H9 (cell line): ENCODE measurements around the gene IL20RA. TPM values are rescaled to one million over a fixed set of nuclear protein-coding genes. Genes with fewer than 3 reads are reported as not detected.
"Not testable (repeated sequence)": the region's sequence is repeated elsewhere in the genome, so short reads cannot be mapped to it uniquely, and the experiment has no call there.

Experiments used
- DNase-seq: peaks from one replicate; pipeline ENCODE4 v3.0.0-alpha.2; 2017
- H2AFZ ChIP-seq: one replicate; pipeline ENCODE4 v1.6.1; 2013; ENCODE audit warnings: mild to moderate bottlenecking, low read length, control low read depth, moderate library complexity
- H2AK5ac ChIP-seq: 2 replicates; pipeline ENCODE4 v1.6.1; 2013; ENCODE audit warnings: low read length, control low read depth, mixed read lengths; ENCODE audit not compliant: insufficient read length
- H2BK120ac ChIP-seq: one replicate; pipeline ENCODE4 v1.6.1; 2013; ENCODE audit warnings: low read depth, mild to moderate bottlenecking, low read length, control low read depth, inconsistent platforms; ENCODE audit not compliant: poor library complexity, severe bottlenecking
- H2BK12ac ChIP-seq: 2 replicates; pipeline ENCODE4 v1.6.1; 2013; ENCODE audit warnings: low read length, control low read depth, mixed read lengths, low read depth; ENCODE audit not compliant: insufficient read length
- H2BK15ac ChIP-seq: 2 replicates; pipeline ENCODE4 v1.6.1; 2013; ENCODE audit warnings: low read depth, low read length, control low read depth
- H2BK20ac ChIP-seq: one replicate; pipeline ENCODE4 v1.6.1; 2013; ENCODE audit warnings: low read depth, mild to moderate bottlenecking, low read length, control low read depth, inconsistent platforms; ENCODE audit not compliant: poor library complexity, severe bottlenecking
- H2BK5ac ChIP-seq: 2 replicates; pipeline ENCODE4 v1.6.1; 2013; ENCODE audit warnings: low read length, control low read depth, mixed read lengths; ENCODE audit not compliant: insufficient read length
- H3K14ac ChIP-seq: 2 replicates; pipeline ENCODE4 v1.6.1; 2013; ENCODE audit warnings: low read length, control low read depth; ENCODE audit not compliant: insufficient read depth
- H3K18ac ChIP-seq: 2 replicates; pipeline ENCODE4 v1.6.1; 2013; ENCODE audit warnings: low read depth, mild to moderate bottlenecking, mixed read lengths, low read length, control low read depth; ENCODE audit not compliant: insufficient read length
- H3K23ac ChIP-seq: 2 replicates; pipeline ENCODE4 v1.6.1; 2013; ENCODE audit warnings: low read length, control low read depth, mixed read lengths, low read depth; ENCODE audit not compliant: insufficient read length
- H3K23me2 ChIP-seq: 2 replicates; pipeline ENCODE4 v1.6.1; 2013; ENCODE audit warnings: low read depth, mild to moderate bottlenecking, mixed read lengths, low read length, control low read depth; ENCODE audit not compliant: insufficient read length, poor library complexity, severe bottlenecking
- H3K27ac ChIP-seq: 2 replicates; pipeline ENCODE4 v1.5.1; 2013; ENCODE audit warnings: low read length, control low read depth, mixed read lengths, low read depth; ENCODE audit not compliant: insufficient read length
- H3K27me3 ChIP-seq: 2 replicates; pipeline ENCODE4 v1.6.1; 2013; ENCODE audit warnings: low read length, control low read depth, inconsistent platforms; ENCODE audit not compliant: insufficient read depth
- H3K4ac ChIP-seq: 2 replicates; pipeline ENCODE4 v1.6.1; 2013; ENCODE audit warnings: low read depth, mild to moderate bottlenecking, control low read depth, inconsistent platforms, low read length, moderate library complexity
- H3K4me1 ChIP-seq: 2 replicates; pipeline ENCODE4 v1.6.1; 2013; ENCODE audit warnings: low read length, control low read depth, inconsistent platforms; ENCODE audit not compliant: insufficient read depth
- H3K4me2 ChIP-seq: 2 replicates; pipeline ENCODE4 v1.6.1; 2013; ENCODE audit warnings: low read length, control low read depth, mixed read lengths; ENCODE audit not compliant: insufficient read length, insufficient read depth
- H3K56ac ChIP-seq: 2 replicates; pipeline ENCODE4 v1.6.1; 2013; ENCODE audit warnings: low read depth, mild to moderate bottlenecking, mixed read lengths, low read length, control low read depth; ENCODE audit not compliant: insufficient read length
- H3K79me1 ChIP-seq: 2 replicates; pipeline ENCODE4 v1.6.1; 2013; ENCODE audit warnings: low read depth, mild to moderate bottlenecking, moderate library complexity, low read length, control low read depth, inconsistent platforms; ENCODE audit not compliant: insufficient read depth, poor library complexity, severe bottlenecking
- H3K79me2 ChIP-seq: 2 replicates; pipeline ENCODE4 v1.6.1; 2013; ENCODE audit warnings: low read length, control low read depth, inconsistent platforms; ENCODE audit not compliant: insufficient read depth
- H3K9ac ChIP-seq: 2 replicates; pipeline ENCODE4 v1.6.1; 2013; ENCODE audit warnings: low read length, control low read depth, mixed read lengths; ENCODE audit not compliant: insufficient read length; ENCODE audit errors: extremely low read depth
- H3K9me3 ChIP-seq: one replicate; pipeline ENCODE4 v1.6.1; 2013; ENCODE audit warnings: low read depth, low read length, inconsistent platforms; ENCODE audit not compliant: control insufficient read depth
- H3T11ph ChIP-seq: one replicate; pipeline ENCODE4 v1.6.1; 2013; ENCODE audit warnings: mild to moderate bottlenecking, low read length, control low read depth, inconsistent platforms
- H4K20me1 ChIP-seq: one replicate; pipeline ENCODE4 v1.6.1; 2013; ENCODE audit not compliant: control insufficient read depth, insufficient read length, insufficient read depth
- H4K5ac ChIP-seq: 2 replicates; pipeline ENCODE4 v1.6.1; 2013; ENCODE audit warnings: low read depth, mild to moderate bottlenecking, mixed read lengths, low read length, control low read depth; ENCODE audit not compliant: insufficient read length
- H4K8ac ChIP-seq: replicated peaks from 2 replicates; pipeline ENCODE4 v1.6.1; 2013; ENCODE audit warnings: low read length, control low read depth, mixed read lengths, low read depth; ENCODE audit not compliant: insufficient read length
- H4K91ac ChIP-seq: 2 replicates; pipeline ENCODE4 v1.6.1; 2013; ENCODE audit warnings: low read depth, mild to moderate bottlenecking, moderate library complexity, mixed read lengths, low read length, control low read depth; ENCODE audit not compliant: insufficient read length
- H3K27ac Mint-ChIP-seq, 3 experiments: 2 replicates in 2 of 3; 3 replicates in 1 of 3; pipeline ENCODE4 v1.8.0; 2020 to 2021; ENCODE audit warnings: mixed read lengths in 3 of 3, mild to moderate bottlenecking in 1 of 3, moderate library complexity in 1 of 3
- H3K27me3 Mint-ChIP-seq: 2 replicates; pipeline ENCODE4 v1.8.0; 2021; ENCODE audit warnings: low read depth, mild to moderate bottlenecking, moderate library complexity, mixed read lengths
- H3K36me3 Mint-ChIP-seq, 3 experiments: 2 replicates in 2 of 3; 3 replicates in 1 of 3; pipeline ENCODE4 v1.8.0; 2020 to 2021; ENCODE audit warnings: low read depth in 3 of 3, mixed read lengths in 3 of 3; ENCODE audit not compliant: insufficient read depth in 1 of 3
- H3K4me1 Mint-ChIP-seq, 2 experiments: 2 replicates each; pipeline ENCODE4 v1.8.0; 2020; ENCODE audit warnings: mixed read lengths in 2 of 2
- H3K4me3 Mint-ChIP-seq, 2 experiments: 2 replicates in 1 of 2; 3 replicates in 1 of 2; pipeline ENCODE4 v1.8.0; 2020 to 2021; ENCODE audit warnings: mild to moderate bottlenecking in 2 of 2, mixed read lengths in 2 of 2, moderate library complexity in 1 of 2
- H3K9me3 Mint-ChIP-seq, 2 experiments: 2 replicates in 1 of 2; 3 replicates in 1 of 2; pipeline ENCODE4 v1.8.0; 2020; ENCODE audit warnings: mild to moderate bottlenecking in 2 of 2, mixed read lengths in 2 of 2, moderate library complexity in 1 of 2
- WGBS: extraction: QIAGEN DNeasy Blood & Tissue Kit; methylation state at CpG from one replicate; pipeline ENCODE4 v1.1.7; 2013; ENCODE audit warnings: missing lambda C conversion rate, low lambda C conversion rate, mixed read lengths; ENCODE audit not compliant: insufficient read length; ENCODE audit errors: extremely low coverage; 5-methylcytosine and 5-hydroxymethylcytosine counted together
- total RNA-seq: library from RNA; stranded (reverse); gene quantifications from 2 replicates; pipeline ENCODE4 v1.2.1, GENCODE V29; 2021
- TF ChIP-seq, protein P1 (sequence below): fragments of 200-600 bp; sonication (generic); conservative IDR thresholded peaks from 3 replicates; pipeline ENCODE4 v1.8.0; 2021; ENCODE audit warnings: antibody characterized with exemption, mild to moderate bottlenecking

Gene IL20RA
- total RNA-seq, 1 experiment from 2014 or later, result 0.74 TPM

DNA sequence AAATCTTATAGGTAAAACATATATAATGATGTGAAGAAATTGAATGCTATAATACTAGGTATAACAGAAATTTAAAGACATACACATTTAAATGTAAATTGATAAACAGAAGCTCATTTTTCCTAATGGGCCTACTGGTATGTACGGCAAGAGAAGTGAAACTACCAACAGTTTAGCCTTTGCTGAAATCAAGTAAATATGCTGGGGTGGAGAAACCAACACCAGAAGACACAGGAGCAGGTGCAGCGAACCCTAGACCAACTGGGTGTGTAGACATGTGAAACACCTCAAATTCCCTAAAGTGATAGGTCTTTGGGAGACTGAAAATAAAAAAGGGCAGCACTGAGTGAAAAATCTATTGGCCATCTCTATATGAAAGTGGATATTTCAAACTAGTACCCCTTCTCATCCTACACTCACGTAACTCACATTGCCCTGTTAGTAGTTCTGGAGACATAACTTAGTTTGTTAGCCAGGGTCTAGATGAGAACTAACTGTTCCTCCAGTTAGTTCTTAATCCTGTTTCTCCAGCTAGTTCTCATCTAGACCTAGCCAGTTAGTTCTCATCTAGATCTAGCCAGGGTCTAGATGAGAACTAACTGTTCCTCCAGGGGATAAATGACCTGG, 69.6 kb downstream of the IL20RA start:
- Histone ChIP-seq H4K8ac (no peak overlapping the region), H3K27me3 (no peaks in the 10 kb centered on the region)
- WGBS, result no CpG with 5 or more reads among the region's 3 CpGs

DNA sequence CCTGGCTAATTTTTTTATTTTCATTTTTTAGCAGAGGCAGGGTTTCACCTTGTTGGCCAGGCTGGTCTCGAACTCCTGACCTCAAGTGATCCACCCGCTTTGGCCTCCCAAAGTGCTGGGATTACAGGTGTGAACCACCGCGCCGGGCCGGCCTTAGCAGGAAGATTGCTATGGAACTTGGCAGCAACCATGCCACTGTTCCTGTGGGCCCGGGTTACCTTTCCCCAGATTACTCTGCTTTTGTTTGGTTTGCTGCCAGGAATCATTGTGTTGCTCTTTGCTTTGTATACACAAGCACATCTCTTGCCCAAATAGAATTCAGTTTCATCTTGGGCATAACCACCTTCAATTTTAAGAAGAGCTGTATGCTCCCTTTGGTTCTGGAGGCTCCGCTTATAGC, 71.0 kb downstream of the IL20RA start:
- H3K4ac ChIP-seq, H4K20me1 ChIP-seq, H3K23me2 ChIP-seq, H3K27ac ChIP-seq, H3K79me1 ChIP-seq, H3K79me2 ChIP-seq, DNase-seq, H4K8ac ChIP-seq, H3K9me3 ChIP-seq, H4K91ac ChIP-seq, H3K4me2 ChIP-seq, H3T11ph ChIP-seq, H3K27ac Mint-ChIP-seq, H3K4me1 Mint-ChIP-seq, H3K9ac ChIP-seq, H3K4me3 Mint-ChIP-seq, H4K5ac ChIP-seq, H3K36me3 Mint-ChIP-seq, H3K23ac ChIP-seq, H2BK20ac ChIP-seq, H3K27me3 Mint-ChIP-seq, H3K56ac ChIP-seq, H3K9me3 Mint-ChIP-seq, H3K14ac ChIP-seq, H2BK12ac ChIP-seq, H2BK5ac ChIP-seq, H3K4me1 ChIP-seq, H2AFZ ChIP-seq, H2AK5ac ChIP-seq, H2BK15ac ChIP-seq, H3K27me3 ChIP-seq, H3K18ac ChIP-seq, H2BK120ac ChIP-seq: not testable (repeated sequence)
- WGBS, result no CpG with 5 or more reads among the region's 8 CpGs

More for the DNA sequence above, 69.6 kb downstream of the IL20RA start:
- Histone ChIP-seq H3K79me2 (no peaks in the 10 kb centered on the region), H3K27ac (no peak overlapping the region), H2BK12ac (no peak overlapping the region), H3K18ac (no peak overlapping the region), H4K20me1 (no peaks in the 10 kb centered on the region), H3K79me1 (no peaks in the 10 kb centered on the region), H3K56ac (no peak overlapping the region), H4K91ac (no peak overlapping the region), H2BK15ac (no peak overlapping the region), H4K5ac (no peak overlapping the region), H3K9ac (no peak overlapping the region), H3K4ac (no peak overlapping the region), H2AFZ (no peak overlapping the region), H3K14ac (no peak overlapping the region), H2BK20ac (no peak overlapping the region), H2BK5ac (no peak overlapping the region), H2AK5ac (no peak overlapping the region), H3K4me2 (no peak overlapping the region), H2BK120ac (no peak overlapping the region), H3K9me3 (no peaks in the 10 kb centered on the region), H3T11ph (no peak overlapping the region), H3K4me1 (peaks cover 3% of the 10 kb centered on the region), H3K23me2 (no peaks in the 10 kb centered on the region), H3K23ac (no peak overlapping the region)
- Mint-ChIP-seq H3K27ac (no peak overlapping the region), H3K4me1 (peaks cover 8% of the 10 kb centered on the region in 2 experiments), H3K27me3 (no peaks in the 10 kb centered on the region), H3K36me3 (no peaks in the 10 kb centered on the region), H3K9me3 (no peaks in the 10 kb centered on the region), H3K4me3 (no peak overlapping the region)
- TF ChIP-seq, protein P1, sequence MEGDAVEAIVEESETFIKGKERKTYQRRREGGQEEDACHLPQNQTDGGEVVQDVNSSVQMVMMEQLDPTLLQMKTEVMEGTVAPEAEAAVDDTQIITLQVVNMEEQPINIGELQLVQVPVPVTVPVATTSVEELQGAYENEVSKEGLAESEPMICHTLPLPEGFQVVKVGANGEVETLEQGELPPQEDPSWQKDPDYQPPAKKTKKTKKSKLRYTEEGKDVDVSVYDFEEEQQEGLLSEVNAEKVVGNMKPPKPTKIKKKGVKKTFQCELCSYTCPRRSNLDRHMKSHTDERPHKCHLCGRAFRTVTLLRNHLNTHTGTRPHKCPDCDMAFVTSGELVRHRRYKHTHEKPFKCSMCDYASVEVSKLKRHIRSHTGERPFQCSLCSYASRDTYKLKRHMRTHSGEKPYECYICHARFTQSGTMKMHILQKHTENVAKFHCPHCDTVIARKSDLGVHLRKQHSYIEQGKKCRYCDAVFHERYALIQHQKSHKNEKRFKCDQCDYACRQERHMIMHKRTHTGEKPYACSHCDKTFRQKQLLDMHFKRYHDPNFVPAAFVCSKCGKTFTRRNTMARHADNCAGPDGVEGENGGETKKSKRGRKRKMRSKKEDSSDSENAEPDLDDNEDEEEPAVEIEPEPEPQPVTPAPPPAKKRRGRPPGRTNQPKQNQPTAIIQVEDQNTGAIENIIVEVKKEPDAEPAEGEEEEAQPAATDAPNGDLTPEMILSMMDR, result no peak
- no peak for DNase-seq
